Parathyroid adenoma (tissue), 2 donors: ENCODE results near the gene RNF138.

Source experiments
- H2AFZ ChIP-seq: fragments of 300-600 bp; sonication (generic); one replicate; pipeline ENCODE4 v1.7.0; 2017; ENCODE audit warnings: antibody characterized with exemption, mild to moderate bottlenecking
- H3K27ac ChIP-seq: fragments of 300-600 bp; sonication (generic); one replicate; pipeline ENCODE4 v1.7.0; 2017
- H3K27me3 ChIP-seq: fragments of 300-600 bp; sonication (generic); one replicate; pipeline ENCODE4 v1.7.0; 2017; ENCODE audit warnings: low read length; ENCODE audit not compliant: control insufficient read depth, insufficient read depth
- H3K36me3 ChIP-seq: fragments of 300-600 bp; sonication (generic); one replicate; pipeline ENCODE4 v1.7.0; 2017; ENCODE audit warnings: low read length; ENCODE audit not compliant: control insufficient read depth, insufficient read depth
- H3K4me1 ChIP-seq: fragments of 300-600 bp; sonication (generic); one replicate; pipeline ENCODE4 v1.7.0; 2017; ENCODE audit warnings: control low read depth
- H3K4me2 ChIP-seq: fragments of 300-600 bp; sonication (generic); one replicate; pipeline ENCODE4 v1.7.0; 2017; ENCODE audit warnings: low read length
- H3K4me3 ChIP-seq: fragments of 300-600 bp; sonication (generic); one replicate; pipeline ENCODE4 v1.7.0; 2017; ENCODE audit warnings: low read depth, low read length
- H3K79me2 ChIP-seq: fragments of 300-600 bp; sonication (generic); one replicate; pipeline ENCODE4 v1.7.0; 2017; ENCODE audit warnings: control low read depth
- H3K9ac ChIP-seq: fragments of 300-600 bp; sonication (generic); one replicate; pipeline ENCODE4 v1.7.0; 2017; ENCODE audit warnings: mild to moderate bottlenecking
- H3K9me3 ChIP-seq: fragments of 300-600 bp; sonication (generic); one replicate; pipeline ENCODE4 v1.7.0; 2017; ENCODE audit warnings: low read length; ENCODE audit not compliant: control insufficient read depth
- TF ChIP-seq, protein P1 (sequence below): fragments of 300-600 bp; sonication (generic); IDR thresholded peaks from one replicate; pipeline ENCODE4 v1.7.0; 2017; ENCODE audit warnings: antibody characterized with exemption, mild to moderate bottlenecking
- donor health status: primary hyperparathyroidism.

RNF138 gene

GRCh38 chr18:32110005-32110404 is 18.3 kb downstream of the RNF138 start:
- Histone ChIP-seq H2AFZ (no peak overlapping the region), H3K27me3 (no peaks in the 10 kb centered on the region), H3K4me3 (no peak overlapping the region), H3K9ac (no peak overlapping the region), H3K9me3 (no peaks in the 10 kb centered on the region), H3K4me2 (no peak overlapping the region), H3K36me3 (no peaks in the 10 kb centered on the region), H3K79me2 (peaks cover 58% of the 10 kb centered on the region), H3K27ac (no peak overlapping the region), H3K4me1 (no peaks in the 10 kb centered on the region)
- TF ChIP-seq, protein P1, sequence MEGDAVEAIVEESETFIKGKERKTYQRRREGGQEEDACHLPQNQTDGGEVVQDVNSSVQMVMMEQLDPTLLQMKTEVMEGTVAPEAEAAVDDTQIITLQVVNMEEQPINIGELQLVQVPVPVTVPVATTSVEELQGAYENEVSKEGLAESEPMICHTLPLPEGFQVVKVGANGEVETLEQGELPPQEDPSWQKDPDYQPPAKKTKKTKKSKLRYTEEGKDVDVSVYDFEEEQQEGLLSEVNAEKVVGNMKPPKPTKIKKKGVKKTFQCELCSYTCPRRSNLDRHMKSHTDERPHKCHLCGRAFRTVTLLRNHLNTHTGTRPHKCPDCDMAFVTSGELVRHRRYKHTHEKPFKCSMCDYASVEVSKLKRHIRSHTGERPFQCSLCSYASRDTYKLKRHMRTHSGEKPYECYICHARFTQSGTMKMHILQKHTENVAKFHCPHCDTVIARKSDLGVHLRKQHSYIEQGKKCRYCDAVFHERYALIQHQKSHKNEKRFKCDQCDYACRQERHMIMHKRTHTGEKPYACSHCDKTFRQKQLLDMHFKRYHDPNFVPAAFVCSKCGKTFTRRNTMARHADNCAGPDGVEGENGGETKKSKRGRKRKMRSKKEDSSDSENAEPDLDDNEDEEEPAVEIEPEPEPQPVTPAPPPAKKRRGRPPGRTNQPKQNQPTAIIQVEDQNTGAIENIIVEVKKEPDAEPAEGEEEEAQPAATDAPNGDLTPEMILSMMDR = no peak

DNA sequence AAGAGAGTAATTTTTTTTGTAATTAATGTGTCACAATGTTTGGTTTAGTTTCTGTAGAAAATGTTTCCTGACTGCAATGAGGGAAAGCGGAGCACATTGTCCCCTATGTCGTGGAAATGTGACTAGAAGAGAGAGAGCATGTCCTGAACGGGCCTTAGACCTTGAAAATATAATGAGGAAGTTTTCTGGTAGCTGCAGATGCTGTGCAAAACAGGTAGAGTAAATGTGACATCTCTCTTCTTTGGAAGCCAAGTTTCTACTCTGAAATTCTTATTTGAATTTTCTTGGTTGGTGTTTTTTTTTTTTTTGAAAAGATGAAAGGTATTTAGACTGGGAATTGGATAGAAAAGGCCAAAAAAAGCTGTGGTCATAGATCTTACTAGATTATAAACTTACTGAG is 20.0 kb downstream of the RNF138 start:
- TF ChIP-seq, protein P1 = no peak

GRCh38 chr18:32112826-32113225 is 21.2 kb downstream of the RNF138 start:
- no peak overlapping the region for H3K27ac ChIP-seq
- H3K36me3 ChIP-seq = no peaks in the 10 kb centered on the region
- no peak overlapping the region for H3K4me2 ChIP-seq
- H3K9ac ChIP-seq = no peak overlapping the region
- H3K9me3 ChIP-seq = no peaks in the 10 kb centered on the region
- TF ChIP-seq, protein P1 = no peak
- H3K27me3 ChIP-seq = no peaks in the 10 kb centered on the region
- no peak overlapping the region for H2AFZ ChIP-seq
- H3K79me2 ChIP-seq = peaks cover 47% of the 10 kb centered on the region
- no peak overlapping the region for H3K4me3 ChIP-seq
- no peaks in the 10 kb centered on the region for H3K4me1 ChIP-seq

More for the DNA sequence above, 20.0 kb downstream of the RNF138 start:
- Histone ChIP-seq H2AFZ (no peak overlapping the region), H3K4me1 (no peaks in the 10 kb centered on the region), H3K9ac (no peak overlapping the region), H3K4me2 (no peak overlapping the region), H3K27me3 (no peaks in the 10 kb centered on the region), H3K79me2 (peaks cover 56% of the 10 kb centered on the region), H3K9me3 (no peaks in the 10 kb centered on the region), H3K36me3 (no peaks in the 10 kb centered on the region), H3K4me3 (no peak overlapping the region), H3K27ac (no peak overlapping the region)

GRCh38 chr18:32114293-32114942 is 22.7 kb downstream of the RNF138 start:
- H3K4me3 ChIP-seq = no peak overlapping the region
- no peaks in the 10 kb centered on the region for H3K4me1 ChIP-seq
- H3K9ac ChIP-seq = no peak overlapping the region
- no peak overlapping the region for H3K4me2 ChIP-seq
- no peaks in the 10 kb centered on the region for H3K36me3 ChIP-seq
- TF ChIP-seq, protein P1 = no peak
- no peak overlapping the region for H3K27ac ChIP-seq
- no peaks in the 10 kb centered on the region for H3K9me3 ChIP-seq
- no peak overlapping the region for H2AFZ ChIP-seq
- no peaks in the 10 kb centered on the region for H3K27me3 ChIP-seq
- peaks cover 32% of the 10 kb centered on the region for H3K79me2 ChIP-seq

DNA sequence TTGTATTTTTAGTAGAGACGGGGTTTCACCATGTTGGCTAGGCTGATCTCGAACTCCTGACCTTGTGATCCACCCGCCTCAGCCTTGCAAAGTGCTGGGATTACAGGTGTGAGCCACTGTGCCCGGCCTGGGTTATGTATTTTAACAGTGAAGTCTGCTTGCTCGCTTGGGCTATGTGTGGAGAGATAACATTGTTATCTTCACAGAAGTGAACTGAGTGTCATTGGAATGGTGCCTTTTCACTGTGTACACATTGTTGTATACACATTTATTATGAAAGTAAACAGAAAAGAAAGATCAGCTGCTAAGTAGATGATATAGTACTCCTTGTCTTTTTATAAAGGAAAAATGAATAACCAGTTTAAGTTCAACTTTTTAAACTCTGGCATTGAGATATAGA is 30.4 kb downstream of the RNF138 start:
- H3K27ac ChIP-seq = no peak overlapping the region
- H3K36me3 ChIP-seq = no peaks in the 10 kb centered on the region
- no peak overlapping the region for H3K4me3 ChIP-seq
- no peaks in the 10 kb centered on the region for H3K4me1 ChIP-seq
- peaks cover 9% of the 10 kb centered on the region for H3K79me2 ChIP-seq
- no peak overlapping the region for H2AFZ ChIP-seq
- H3K4me2 ChIP-seq = no peak overlapping the region
- H3K27me3 ChIP-seq = no peaks in the 10 kb centered on the region
- H3K9me3 ChIP-seq = no peaks in the 10 kb centered on the region
- TF ChIP-seq, protein P1 = no peak
- no peak overlapping the region for H3K9ac ChIP-seq
